SW480 (cell line): Measurements from ENCODE around the gene SLC24A3.

Experiments used
- DNase-seq: peaks from one replicate; pipeline ENCODE4 v3.0.0-alpha.2; 2016; ENCODE audit warnings: low spot score

The SLC24A3 gene

DNA sequence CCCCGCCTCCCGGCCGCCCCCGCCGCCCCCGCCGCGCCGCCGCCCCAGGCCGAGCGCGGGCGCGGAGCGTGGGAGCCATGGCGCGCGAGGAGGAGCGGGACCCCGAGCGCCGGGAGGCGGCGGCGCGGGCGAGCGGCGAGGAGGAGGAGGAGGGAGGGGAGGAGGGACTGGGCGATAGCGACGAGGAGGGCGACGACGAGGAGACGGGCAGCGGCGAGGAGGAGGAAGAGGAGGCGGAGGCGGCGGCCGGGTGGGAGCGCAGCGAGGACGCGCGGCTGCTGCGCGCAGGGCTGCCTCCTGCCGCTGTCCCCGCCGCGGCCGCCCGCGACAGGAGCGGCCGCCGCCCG, at the start of gene SLC24A3:
SLC24A3 (plus strand) TSS at position 174 of the 347 bp plus-strand sequence.
- no peak for DNase-seq

DNA sequence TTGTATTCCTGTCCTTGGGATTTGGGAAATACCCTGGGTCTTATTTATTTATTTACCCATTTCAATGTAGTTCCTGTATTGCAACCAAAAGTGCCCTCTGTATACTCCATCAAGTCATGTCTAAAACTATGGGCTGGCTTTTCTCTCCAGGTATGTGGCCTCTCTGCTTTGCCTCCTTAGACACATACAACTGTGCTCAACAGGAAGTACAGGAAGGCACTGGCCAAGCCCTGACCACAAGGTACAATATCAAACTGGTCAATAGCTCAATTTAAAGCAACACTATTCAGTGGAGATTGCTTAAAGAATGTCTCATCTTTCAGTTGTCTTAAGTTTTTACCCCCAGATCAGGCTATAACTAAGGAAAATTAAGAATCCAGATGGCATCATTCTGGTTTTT, 42.3 kb upstream of the SLC24A3 start:
- DNase-seq, result no peak

DNA sequence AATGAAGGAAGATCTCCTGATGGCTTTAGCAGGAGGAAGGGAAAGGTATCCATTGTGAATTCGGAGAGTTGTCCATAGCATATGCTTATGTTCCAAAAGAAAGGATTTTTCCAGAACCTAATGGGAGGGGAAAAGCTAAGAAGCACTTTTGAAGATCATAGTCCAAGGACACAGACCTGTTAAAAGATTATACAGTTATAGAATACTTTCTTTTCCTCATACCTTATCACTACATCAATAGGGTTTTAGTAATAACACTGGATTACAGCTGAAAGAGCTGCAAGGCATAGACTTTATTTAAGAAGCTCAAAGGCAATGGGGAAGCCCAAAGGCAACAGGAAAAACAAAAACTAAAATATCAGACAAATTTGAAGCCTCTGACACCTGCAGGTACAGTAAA, 39.8 kb upstream of the SLC24A3 start:
- no peak for DNase-seq

DNA sequence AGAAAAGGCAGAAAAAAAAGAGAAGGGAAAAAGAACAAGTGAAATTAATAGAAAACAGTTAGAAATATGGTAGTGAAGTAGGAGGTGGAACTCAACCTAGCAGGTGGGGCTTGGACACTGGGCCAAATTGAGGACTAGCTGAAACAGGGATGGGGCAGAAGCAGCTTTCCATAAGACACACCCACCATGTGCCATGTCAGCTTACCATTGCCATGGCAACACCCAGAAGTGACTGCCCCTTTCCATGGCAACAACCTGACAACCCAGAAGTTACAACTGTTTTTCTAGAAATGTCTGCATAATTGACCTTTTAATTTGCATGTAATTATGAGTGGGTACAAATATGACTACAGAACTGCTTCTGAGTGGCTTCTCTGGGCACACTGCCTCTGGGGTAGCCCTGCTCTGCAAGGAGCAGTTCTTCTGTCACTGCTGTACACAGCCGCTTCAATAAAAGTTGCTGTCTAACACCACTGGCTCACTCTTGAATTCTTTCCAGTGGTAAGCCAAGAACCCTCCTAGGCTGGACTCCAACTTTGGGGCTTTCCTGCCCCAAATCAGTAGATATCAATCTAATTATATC, 35.9 kb upstream of the SLC24A3 start:
- no peak for DNase-seq

DNA sequence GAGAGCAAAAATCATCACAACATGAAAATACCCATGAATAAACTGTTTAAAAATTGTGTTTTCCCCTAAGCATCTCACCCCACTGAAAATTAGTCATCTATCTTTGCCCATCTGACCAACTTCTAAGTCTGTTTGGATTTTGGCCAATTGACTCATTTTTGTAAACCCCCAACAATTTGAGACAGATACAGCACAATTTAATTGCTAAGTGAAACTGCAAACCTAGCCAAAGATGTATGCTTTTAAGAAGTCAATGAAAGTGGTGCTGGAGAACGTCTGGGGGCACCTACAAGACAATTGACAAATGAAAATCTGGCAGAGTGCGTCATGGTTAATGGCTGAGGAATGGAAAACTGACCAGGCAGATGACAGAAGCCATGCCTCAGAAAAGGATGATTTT, 30.9 kb upstream of the SLC24A3 start:
- DNase-seq, result no peak

DNA sequence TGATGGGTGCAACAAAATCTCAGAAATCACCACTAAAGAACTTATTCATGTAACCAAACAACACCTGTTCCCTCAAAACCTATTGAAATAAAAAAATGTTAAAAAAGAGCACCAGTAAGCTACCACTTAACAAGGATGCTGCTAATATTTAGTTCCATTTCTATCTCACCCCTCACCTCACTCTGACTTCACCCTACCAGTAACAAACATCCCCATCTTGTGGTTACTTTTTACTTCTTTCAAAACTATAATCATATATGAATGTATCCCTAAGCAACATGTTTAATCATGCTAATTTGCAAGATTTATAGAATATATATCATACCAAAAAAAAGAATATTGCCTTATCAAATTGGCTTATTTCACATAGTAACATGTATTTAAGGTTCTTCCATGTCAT, 27.4 kb upstream of the SLC24A3 start:
- DNase-seq, result no peak

DNA sequence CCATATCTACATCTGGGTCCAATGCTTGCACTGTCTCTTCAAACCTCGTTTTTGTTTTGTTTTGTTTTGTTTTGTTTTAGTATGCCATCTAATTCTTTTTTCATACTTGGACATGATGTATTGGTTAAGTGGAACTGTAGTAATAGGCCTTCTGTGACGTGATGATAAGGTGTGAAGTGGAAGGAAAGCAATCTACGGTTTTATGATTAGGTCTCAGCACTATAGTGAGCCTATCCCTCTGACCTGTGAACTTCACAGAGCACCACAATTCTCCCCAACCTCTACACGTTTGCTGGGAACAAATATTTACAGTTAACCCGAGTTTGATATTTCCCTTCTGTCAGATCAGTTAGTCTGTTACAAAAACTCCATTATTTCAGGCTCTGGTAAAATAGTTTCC, 19.1 kb upstream of the SLC24A3 start:
- DNase-seq, result no peak

DNA sequence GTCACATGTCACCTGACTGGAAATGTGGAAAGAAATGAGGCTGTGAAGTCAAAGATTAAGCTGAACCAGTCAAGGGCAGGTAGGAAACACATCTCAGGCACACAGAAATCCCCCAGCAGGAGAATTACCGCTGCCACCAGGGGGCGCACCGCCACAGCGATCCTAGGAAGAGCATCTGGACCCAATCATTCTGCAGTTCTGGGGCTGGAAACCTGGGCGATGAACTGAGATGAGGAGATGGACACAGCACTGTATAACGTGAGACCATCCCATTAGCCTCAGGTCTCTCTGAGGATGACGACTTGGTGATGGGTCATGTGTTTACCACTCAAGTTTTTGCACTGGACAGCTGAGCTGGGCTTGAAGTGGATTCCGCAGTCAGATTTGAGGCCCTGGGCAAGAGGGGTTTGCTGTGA, 6.5 kb upstream of the SLC24A3 start:
- peak; percentile 38 for DNase-seq

DNA sequence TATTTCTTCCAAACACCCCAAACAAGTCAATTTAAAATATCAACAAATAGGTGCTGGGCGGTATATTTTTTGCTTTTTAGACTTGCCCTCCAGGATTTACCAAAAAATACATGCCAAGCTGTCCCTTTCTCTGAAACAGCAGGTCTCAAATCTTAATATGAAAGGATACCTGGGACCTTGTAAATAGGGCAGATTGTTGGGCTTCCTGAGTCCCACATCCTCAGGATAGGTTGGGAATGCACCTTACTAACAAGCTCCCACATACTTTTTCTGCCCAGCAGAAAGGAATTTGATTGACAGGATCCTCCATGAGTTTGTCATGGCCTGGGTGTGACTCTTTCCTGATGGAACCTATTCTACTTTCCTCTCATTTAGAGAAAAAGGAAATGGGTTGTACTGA, 4.9 kb upstream of the SLC24A3 start:
- DNase-seq, result no peak

DNA sequence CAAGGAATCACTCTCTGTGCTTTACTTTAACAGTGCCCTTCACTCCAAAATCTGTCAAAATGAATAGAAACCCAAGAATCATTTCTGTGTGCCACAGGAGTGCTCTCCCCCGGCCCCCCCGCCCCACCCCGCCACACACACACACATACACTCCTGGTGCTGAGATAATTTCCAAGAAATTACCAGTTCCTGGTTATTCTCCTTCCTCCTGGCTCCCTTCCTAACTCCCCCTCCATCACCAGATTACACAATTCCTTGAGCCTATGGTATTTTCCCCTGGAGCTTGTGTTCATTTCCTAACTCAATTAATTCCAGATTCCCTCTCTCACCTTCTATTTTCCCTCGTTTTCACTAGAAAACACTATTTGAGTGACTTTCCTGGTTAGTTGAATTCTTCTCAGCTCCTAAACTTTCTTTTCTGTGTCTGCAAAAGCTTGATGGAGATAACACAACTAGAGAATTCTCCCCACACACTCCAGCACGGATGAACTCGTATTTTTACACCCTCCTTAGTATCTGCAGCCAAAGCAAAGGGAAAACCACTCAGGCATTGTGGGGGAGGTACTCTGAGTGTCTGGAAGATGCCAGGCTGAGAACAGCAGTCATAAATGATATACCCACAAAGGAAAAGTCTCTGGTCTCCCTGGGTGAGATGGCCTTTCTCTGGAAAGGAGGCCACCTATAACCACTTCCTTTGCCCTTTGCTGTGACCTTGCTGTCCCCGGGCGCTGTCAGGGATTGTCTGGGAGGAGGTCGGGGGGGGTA, 1.9 kb upstream of the SLC24A3 start:
- no peak for DNase-seq

DNA sequence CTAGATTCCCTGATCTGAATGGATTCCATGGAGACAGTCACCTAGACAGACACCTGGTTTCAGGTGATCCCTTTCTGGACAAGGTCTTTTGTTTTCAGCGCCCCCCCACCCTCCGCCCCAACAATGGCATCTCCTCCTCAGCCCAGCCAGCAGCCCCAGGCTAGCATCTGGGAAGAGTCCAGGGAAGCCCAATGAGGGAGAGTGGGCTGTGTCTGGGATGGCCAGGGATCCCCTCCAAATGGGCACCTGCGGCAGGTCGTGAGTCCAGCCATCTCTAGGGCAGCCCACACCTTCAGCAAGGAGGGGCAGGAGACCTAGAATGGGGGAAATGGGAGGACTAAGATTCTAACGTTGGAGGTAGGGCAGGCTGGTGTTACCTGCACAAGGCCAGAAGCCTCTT, 1.2 kb upstream of the SLC24A3 start:
- DNase-seq, result no peak

DNA sequence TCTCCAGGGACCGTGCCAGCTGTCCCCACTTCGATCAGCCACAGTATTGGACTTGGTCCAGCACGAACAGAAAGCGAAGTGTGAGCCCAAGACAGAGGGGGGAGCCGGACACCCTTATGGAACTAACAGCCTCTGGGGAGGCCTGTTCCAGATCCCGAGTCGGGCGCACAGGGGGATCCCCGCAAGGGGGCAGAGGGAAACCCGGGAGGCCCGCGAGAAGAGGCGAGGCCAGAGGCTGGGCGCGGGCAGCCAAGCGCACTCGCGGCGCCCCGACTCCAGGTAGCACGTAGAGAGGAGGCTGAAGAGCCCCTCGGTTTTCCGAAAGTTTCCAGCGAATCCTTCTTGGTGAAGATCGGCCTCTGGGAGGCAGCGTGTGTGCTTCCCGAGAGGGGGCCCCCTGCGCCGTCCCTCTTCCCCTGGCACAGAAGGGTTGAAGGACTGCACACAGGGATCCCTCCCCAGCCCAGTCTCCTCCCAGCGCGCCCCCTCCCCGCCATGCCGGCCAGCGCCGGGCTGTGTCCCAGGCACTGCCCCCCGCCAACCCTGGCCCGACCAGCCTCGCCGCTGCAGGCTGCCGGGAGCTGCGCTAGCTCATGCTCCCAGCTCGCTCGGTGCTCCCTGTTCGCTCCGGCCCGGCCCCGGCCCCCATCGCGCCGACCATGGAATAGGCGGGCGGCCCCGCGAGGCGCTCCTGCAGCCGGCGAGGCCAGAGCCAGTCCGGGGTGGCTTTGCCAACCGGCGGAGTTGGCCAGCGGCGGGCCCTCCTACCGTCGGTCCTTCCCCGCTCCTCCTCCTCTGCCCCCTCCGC, 577 bp upstream of the SLC24A3 start:
- peak; percentile 12 for DNase-seq

DNA sequence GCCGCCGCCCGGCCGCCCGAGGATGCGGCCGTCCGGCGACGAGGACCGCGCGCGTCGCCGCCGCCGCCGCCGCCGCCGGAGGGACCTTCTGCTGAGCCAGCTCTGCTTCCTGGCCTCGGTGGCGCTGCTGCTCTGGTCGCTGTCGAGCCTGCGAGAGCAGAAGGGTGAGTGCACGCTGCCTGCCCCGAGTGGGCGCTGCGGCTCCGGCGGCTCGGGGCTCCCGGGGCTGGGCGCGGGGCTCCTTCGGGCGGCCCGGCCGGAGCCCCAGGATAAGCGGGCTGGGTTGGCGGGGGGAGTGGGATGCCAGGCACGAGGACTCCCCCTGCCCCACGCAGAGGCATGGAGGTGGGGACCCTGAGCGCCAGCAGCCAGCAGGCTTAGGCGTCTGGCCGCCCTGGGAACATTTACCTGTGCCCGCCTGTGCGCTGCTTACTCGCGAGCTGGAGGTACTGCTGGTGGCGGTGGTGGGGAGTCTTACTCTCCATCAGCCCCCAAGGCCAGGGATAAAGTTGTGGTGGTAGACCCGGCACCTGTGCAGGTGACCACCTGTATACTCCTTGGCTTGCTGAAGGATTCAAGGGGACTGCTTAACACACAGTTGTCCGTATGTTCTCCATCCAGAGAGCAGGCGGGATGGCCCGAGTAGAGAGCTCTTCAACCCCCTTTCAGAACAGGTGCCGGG, 520 bp downstream of the SLC24A3 start:
- peak; percentile 62 for DNase-seq

DNA sequence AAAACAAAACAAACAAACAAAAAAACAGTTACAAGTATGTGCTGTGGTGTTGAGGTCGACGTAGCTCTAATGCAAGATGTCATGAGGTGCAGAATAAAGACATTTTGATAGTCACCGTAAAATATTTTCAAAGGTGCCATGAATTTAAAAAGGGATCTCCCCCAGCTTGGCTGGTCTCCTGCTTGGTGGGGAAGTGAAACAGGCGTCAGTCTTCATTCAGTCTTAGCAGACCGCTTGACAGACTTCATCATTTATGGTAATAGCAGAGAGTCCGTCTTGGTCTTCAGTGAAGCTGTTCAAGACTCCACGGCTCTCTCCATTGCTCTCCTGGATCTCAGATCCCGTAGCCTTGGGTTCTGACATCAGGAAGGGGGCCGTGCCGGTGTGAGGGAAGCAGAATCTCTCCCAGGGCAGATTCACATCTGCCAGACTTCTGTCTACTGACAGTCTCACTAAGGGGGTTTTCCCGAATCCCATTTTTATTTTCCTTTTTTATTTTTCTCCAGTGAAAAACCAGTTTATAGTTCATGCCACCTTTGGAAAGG, 1.6 kb downstream of the SLC24A3 start:
- no peak for DNase-seq

DNA sequence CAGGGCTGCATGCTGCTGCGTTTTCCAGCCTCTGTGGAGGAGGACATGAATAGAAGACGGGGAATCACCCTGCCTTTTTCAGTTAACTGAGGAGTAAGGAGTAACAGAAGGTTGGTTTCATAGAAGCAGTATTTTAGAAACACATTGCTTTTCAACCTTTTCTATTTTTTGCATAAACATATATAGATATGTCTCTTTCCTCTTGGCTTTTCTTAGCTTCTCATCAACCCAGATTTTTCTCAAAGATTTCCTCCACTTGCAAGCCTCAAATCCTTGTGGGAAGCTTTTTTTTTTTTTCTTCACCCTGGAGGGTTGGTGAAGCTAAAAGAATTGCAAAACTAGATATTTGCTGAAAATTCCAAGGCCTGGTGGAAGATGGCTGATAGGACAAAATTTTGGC, 6.0 kb downstream of the SLC24A3 start:
- DNase-seq, result no peak

DNA sequence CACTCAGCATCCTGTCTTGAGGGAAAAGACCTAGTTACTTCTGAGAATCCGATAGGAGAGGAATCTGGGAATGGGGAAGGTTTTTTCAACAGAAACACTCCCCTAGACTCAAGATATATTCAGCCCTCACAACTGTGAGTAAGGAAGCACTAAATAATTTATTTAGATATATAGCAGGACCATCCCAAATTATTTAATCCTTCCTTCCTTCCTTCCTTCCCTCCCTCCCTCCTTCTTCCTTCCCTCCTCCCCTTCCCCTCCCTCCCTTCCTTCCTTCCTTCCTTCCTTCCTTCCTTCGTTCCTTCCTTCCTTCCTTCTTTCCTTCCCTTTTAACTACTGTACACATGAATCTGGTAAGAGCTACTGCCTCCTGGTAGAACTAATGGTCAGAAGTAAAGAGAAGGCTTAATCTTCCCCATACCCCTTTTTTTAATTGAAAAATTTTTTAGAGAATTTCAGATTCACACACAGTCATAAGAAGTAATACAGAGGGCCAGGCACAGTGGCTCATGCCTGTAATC, 10.1 kb downstream of the SLC24A3 start:
- DNase-seq, result no peak

DNA sequence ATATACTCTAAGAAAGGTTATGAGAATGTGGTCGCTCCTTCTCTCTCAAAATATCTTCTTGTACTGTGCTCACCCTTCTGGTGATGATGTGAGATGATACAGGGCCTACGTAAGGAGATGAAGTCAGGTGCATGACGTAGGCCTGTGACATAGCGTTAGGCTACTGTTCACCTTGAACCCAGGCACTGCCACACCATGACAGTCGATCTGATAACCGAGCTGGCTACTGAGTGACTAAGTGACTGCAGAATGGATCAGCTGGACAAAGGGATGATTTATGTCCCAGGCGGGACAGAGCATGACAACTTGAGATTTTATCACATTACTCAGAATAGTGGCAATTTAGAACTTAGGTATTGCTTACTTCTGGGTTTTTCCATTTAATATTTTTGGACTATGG, 11.2 kb downstream of the SLC24A3 start:
- no peak for DNase-seq

DNA sequence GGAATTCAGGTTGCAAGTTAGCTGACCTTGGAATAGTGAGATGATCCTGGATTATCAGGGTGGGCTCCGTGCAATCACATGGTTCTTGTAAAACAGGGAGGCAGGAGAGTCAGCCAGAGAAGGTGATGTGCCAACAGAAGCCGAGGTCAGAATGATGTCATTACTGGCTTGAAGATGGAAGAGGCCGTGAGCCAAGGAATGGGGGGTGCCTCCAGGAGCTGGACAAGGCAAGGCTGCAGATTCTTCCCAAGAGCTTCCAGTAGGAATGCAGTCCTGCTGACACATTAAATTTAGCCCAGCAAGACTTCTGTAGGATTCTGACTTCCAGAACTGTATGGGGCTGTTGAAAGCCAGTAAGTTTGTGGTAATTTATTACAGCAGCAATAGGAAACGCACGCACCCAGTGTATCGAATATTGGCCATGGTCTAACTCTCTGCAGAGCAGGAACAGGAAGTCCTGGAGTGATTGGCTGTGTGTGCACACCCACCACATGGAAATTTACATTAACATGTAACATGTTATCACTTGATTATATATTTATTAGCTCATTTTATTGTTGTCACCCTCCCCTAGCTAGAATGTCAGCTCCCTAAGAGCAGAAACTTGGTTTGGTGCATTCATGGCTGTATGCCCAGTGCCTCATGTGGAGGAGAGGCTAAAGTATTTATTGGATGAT, 19.1 kb downstream of the SLC24A3 start:
- no peak for DNase-seq

DNA sequence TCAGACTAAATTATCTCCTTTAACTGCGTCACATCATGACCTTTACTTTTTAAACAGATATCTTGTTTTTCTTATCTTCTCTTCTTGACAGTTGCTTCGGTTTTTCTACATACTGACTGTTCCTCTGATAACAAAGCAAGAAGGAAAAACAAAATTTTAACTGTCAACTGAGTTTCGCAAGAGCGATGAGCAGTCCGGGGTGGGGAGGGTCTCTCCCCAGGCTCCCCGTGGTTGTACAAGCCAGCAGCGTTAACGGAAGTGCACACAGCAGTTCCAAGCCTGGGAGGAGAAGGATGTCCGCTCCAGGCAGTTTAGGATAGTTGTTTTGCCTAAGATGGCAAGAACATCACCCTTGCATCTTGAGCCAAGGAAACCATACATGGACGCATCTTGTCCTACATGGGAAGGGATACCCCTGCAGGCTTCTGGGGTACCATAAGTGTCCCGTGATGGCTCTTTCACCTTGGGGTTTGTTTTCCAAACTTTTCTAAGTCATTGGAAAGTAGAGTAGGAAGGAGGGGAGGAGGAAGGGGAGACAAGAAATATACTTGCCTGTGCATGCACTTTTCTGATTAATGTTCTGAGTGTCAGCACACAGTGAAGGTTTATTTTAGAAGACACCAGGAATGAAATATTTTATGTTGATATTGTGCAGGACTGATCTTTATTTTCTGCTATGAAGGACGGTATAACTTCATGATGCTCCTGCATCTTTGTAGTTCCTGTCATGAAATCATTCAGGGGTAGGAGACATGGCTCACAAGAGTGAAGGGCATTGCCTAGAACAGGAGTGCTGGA, 20.8 kb downstream of the SLC24A3 start:
- DNase-seq, result no peak

DNA sequence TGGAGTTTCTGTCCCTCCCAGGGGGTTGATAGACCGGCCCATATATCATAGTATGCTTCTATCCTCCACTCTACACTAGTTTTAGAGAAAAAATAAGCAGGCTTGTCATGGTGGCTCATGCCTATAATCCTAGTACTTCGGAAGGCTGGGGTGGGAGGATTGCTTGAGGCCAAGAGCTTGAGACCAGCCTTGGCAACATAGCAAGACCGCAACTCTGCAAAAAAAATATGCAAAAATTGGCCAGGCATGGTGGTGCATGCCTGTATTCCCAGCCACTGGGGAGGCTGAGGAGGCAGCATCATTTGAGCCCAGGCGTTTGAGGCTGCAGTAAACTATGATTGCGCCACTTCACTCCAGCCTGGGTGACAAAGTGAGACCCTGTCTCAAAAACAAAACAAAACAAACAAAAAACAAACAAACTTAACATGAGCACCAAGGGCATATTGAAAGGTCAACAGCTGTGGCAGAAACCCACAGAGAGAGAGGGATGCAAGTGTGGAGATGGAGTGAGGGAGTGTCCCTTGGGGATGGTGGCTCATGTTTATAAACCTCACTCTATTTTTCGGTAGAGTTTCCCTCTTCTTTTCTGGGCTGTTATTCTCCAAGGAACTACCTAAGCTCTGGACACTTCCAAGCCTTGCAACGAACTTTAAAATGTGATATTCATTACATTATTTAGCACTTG, 24.1 kb downstream of the SLC24A3 start:
- no peak for DNase-seq
